HL-60 (cell line): ENCODE data around the gene PHPT1.
A peak's percentile ranks its signal among the peaks of the same experiment; 100 is the strongest.
"Not testable (repeated sequence)": the region's sequence is repeated elsewhere in the genome, so short reads cannot be mapped to it uniquely, and the experiment has no call there.

ENCODE experiments used
- DNase-seq, 2 experiments: peaks; one replicate each; pipeline ENCODE4 v3.0.0-alpha.2; 2010 to 2020; ENCODE audit warnings: low read depth in 1 of 2, low spot score in 1 of 2
- H3K27ac ChIP-seq: fragments of 250-450 bp; sonication (Bioruptor Pico); replicated peaks from 2 replicates; pipeline ENCODE4 v1.5.1; 2020; ENCODE audit warnings: mild to moderate bottlenecking, moderate library complexity
- H3K27me3 ChIP-seq: fragments of 250-450 bp; sonication (Bioruptor Pico); 2 replicates; pipeline ENCODE4 v1.5.1; 2021; ENCODE audit warnings: mild to moderate bottlenecking, moderate library complexity; ENCODE audit not compliant: insufficient read depth, poor library complexity, severe bottlenecking
- H3K4me3 ChIP-seq: replicated peaks from 2 replicates; pipeline ENCODE4 v1.5.1; 2011; ENCODE audit warnings: mild to moderate bottlenecking, control low read depth, low read length; ENCODE audit not compliant: insufficient read depth
- CTCF ChIP-seq: IDR thresholded peaks from one replicate; pipeline ENCODE4 v1.5.1; 2011; ENCODE audit warnings: low read length, control low read depth, inconsistent platforms; ENCODE audit not compliant: insufficient read depth
- GABPA ChIP-seq: IDR thresholded peaks from 2 replicates; pipeline ENCODE4 v1.6.1; 2012; ENCODE audit warnings: low read depth
- POLR2AphosphoS5 ChIP-seq: IDR thresholded peaks from 2 replicates; pipeline ENCODE4 v1.6.1; 2012; ENCODE audit warnings: low read depth
- SPI1 ChIP-seq: IDR thresholded peaks from 2 replicates; pipeline ENCODE4 v1.6.1; 2012; ENCODE audit warnings: low read depth, mild to moderate bottlenecking, borderline replicate concordance
- TF ChIP-seq, protein P1 (sequence below): IDR thresholded peaks from 2 replicates; pipeline ENCODE4 v1.6.1; 2012; ENCODE audit warnings: low read depth; ENCODE audit not compliant: insufficient replicate concordance

PHPT1 gene

DNA sequence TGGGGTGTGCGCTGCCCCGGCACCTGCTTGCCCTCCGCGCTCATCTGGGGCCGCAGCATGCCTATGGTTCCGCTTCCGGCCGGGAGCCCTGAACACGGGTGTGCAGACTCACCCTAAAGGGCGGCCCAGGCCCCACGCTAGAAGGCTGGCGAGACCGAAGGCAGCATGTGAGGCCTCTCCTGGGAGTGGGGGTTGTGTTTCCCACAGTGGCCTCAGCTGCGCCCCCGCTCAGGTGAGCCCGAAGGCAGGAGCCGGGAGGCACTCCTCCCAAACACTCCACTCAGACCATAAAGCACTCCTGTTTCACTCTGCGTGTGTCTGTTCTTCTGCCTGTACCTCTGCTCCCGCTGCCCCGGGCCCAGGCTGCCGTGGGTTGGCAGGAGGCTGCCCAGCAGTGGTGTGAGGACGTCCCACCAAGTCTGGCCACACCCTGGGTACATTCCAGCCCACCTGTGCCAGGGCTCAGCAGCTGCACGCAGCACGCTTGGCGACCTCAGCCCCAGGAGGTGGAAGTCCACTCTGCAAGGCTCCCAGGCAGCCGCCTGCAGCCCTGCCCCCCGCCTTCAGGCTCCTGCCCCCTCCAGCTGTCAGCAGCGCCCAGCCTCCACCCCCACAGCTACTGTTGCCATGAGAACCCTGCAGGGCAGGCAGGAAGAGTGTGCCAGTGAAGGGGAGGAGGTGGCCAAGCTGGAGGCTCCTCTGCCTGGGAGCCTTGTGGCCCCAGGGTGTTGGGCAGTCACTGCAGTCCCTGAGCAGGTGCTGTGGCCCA is 8.1 kb upstream of the PHPT1 start:
- Histone ChIP-seq H3K4me3 (no peak overlapping the region), H3K27ac (no peak overlapping the region), H3K27me3 (peaks cover 8% of the 10 kb centered on the region)
- TF ChIP-seq CTCF = no peak
- TF ChIP-seq SPI1 = no peak
- TF ChIP-seq GABPA = no peak
- TF ChIP-seq, protein P1, sequence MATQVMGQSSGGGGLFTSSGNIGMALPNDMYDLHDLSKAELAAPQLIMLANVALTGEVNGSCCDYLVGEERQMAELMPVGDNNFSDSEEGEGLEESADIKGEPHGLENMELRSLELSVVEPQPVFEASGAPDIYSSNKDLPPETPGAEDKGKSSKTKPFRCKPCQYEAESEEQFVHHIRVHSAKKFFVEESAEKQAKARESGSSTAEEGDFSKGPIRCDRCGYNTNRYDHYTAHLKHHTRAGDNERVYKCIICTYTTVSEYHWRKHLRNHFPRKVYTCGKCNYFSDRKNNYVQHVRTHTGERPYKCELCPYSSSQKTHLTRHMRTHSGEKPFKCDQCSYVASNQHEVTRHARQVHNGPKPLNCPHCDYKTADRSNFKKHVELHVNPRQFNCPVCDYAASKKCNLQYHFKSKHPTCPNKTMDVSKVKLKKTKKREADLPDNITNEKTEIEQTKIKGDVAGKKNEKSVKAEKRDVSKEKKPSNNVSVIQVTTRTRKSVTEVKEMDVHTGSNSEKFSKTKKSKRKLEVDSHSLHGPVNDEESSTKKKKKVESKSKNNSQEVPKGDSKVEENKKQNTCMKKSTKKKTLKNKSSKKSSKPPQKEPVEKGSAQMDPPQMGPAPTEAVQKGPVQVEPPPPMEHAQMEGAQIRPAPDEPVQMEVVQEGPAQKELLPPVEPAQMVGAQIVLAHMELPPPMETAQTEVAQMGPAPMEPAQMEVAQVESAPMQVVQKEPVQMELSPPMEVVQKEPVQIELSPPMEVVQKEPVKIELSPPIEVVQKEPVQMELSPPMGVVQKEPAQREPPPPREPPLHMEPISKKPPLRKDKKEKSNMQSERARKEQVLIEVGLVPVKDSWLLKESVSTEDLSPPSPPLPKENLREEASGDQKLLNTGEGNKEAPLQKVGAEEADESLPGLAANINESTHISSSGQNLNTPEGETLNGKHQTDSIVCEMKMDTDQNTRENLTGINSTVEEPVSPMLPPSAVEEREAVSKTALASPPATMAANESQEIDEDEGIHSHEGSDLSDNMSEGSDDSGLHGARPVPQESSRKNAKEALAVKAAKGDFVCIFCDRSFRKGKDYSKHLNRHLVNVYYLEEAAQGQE = no peak
- TF ChIP-seq POLR2AphosphoS5 = peak; percentile 57; the same call in 1 of the 2 replicates
- DNase-seq = peak in 1 of 2 experiments; percentile 30

GRCh38 chr9:136841646-136842379 is 7.4 kb upstream of the PHPT1 start:
- not testable (repeated sequence) for H3K27ac ChIP-seq, DNase-seq, H3K4me3 ChIP-seq, H3K27me3 ChIP-seq

- not testable (repeated sequence) for H3K27ac ChIP-seq, H3K27me3 ChIP-seq
- peak within 1 kb of the TSS; percentile 18; the same call in 1 of the 2 replicates for H3K4me3 ChIP-seq
- peak; percentile 31 to 74 for DNase-seq
- peak; percentile 67 for TF ChIP-seq POLR2AphosphoS5
- TF ChIP-seq CTCF = peak; percentile 60
These were observed 6.7 kb upstream of the PHPT1 start, which contains the start of gene AJM1 for GRCh38 chr9:136842380-136842948. TSS of gene AJM1 (plus strand) at chr9:136842478. CDS start at chr9:136844415, 1,937 bp downstream.

DNA sequence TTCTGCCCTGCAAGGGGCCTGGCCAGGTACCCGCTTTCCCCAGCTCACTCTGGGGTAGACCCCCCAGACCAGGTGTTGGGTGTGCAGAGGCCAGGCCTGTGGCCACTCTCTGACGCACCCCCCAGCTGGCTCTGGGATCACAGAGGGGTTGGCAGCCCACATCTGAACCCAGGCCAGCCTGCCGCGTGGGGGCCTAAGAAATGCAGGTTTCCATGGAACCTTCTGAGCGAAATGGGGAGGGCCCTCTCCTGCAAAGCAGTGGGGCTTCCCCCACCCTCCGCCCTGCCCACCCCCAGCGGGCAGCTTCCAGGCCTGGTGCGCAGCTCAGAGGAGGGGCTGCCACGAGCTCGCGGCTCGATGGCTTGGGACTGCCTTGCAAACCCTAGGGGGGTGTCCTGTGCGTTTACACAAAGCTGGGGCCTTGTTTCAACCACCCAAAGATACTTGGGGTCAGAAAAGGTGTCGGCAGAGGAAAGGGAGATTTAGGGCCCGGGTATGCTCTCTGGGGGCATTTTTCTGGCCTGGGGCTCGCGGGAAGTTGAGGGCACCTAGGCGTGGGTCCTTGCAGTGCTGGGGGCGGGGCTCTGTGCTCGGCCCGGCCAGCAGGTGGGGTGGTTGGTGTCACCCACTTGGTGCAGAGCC is 5.9 kb upstream of the PHPT1 start:
- H3K27ac ChIP-seq, H3K4me3 ChIP-seq: not testable (repeated sequence)

GRCh38 chr9:136843801-136844740 is 5.1 kb upstream of the PHPT1 start:
- not testable (repeated sequence) for H3K4me3 ChIP-seq, H3K27me3 ChIP-seq, H3K27ac ChIP-seq
- peak in 1 of 2 experiments; percentile 39 for DNase-seq

More for the DNA sequence above, 5.9 kb upstream of the PHPT1 start:
- H3K27me3 ChIP-seq, DNase-seq: not testable (repeated sequence)
